Fibroblast of skin of left quadriceps (primary cell): Measurements from ENCODE around the gene SLC39A7.
"Not testable (repeated sequence)": the region's sequence is repeated elsewhere in the genome, so short reads cannot be mapped to it uniquely, and the experiment has no call there.

Source experiments
- DNase-seq, 2 experiments: peaks; one replicate each; pipeline ENCODE4 v3.0.0-alpha.2; 2013; ENCODE audit warnings: low read depth in 2 of 2

The SLC39A7 gene

DNA sequence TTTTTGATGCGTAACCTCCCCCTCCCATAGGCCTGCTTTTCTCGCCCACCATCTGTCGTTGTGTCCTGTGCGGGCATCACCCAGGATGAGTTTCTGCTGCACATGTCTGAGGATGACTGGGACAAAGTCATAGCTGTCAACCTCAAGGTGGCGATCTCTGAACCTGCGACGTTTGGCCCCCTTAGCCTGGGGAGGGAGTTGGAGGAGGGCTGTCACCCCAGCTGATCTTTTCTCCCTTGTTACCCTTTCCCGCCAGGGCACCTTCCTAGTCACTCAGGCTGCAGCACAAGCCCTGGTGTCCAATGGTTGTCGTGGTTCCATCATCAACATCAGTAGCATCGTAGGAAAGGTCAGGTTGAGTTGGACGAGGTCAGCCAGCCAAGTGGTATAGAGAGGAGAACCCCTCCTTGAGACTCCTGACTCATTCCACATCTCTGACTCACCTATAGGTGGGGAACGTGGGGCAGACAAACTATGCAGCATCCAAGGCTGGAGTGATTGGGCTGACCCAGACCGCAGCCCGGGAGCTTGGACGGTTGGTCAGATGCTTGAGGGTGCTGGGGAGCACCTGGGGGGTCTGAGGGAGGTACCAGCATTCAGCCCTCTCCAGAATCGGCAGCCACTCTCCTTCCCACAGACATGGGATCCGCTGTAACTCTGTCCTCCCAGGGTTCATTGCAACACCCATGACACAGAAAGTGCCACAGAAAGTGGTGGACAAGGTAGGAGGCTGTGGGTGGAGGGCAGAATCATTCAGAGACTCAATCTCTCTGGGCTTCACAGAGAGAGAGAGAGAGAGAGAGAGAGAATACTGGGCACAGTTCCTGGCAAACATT, 4.7 kb downstream of the SLC39A7 start:
- no peak for DNase-seq

DNA sequence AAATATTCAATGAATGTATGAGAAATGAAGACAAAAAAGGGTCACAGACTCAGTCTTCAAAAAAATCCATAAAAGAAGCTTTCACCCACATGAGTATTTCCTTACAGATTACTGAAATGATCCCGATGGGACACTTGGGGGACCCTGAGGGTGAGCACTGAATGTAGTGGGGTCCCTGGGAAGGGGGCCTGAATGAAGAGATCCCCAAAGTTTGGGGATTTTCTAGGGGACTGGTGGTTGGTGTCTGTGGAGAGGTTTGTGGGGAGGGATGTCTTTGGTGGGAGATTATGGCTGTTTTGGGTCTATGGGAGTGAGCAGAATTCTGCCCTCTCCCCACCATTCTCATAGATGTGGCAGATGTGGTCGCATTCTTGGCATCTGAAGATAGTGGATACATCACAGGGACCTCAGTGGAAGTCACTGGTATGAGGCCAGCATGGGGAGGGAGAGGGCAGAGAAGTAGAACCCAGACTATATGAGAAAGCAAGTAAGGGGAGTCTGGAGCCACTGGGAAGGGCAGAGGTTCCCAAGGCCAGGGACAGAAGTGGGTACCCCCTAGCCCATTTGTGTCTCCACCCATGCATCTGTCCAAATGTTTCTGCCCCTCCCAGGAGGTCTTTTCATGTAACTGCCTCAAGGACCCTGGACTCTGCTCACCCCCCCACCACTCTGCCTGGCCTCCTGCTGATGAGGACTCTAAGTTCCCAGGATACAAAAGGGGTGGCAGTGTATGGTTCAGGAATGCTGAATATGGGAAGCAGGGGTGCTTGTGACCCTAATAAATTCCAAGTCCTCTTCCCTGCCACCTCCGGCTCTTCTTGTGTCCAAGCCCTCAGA, 5.6 kb downstream of the SLC39A7 start:
- no peak for DNase-seq

- DNase-seq: no peak
These were observed 6.3 kb downstream of the SLC39A7 start for GRCh38 chr6:33206864-33207551.

GRCh38 chr6:33207552-33208090, 7.0 kb downstream of the SLC39A7 start:
- DNase-seq: no peak

DNA sequence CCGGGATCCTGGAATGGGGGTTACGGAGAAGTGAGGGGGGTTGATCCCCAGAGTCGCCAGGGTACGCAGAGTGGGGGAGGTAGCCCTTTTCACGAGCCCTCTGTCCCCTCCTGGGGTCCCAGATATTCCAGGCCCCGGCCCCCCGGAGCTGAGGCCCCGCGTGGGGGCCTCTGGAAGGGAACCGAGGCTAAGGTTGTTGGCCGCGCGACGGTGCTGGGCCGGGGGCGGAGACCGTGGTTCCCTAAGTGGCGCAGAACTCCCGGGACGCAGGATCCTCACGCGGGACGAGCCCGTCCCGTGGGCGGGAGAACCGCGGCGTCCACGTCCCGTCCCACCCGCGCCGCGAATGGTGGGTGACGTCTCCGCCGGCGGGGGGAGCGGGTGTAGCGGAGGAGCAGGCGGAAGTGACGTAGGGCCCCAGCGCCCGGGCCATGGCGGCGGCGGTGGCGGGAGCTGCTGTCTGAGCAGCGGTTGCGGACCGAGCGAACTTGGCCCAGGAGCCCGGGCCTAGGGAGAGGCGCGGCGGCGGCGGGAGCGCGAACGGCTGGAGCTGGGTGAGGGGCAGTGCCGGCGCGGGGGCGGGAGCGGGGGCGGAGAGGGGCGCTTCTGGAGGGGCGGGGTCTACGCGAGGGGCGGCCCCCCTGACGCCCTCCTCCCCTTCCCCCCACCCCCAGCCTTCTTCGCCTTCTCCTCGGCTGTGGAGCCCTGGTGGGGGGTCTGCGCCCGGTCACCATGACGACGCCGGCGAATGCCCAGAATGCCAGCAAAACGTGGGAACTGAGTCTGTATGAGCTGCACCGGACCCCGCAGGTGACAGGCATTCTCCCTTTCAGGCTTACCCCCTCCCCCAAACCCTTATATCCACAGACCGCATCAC, 7.7 kb downstream of the SLC39A7 start, which contains the start of gene RING1:
RING1 (plus strand) TSS at position 410 of the 877 bp plus-strand sequence; CDS start at position 733, 323 bp downstream.
- peak in 1 of 2 experiments; percentile 42 for DNase-seq

GRCh38 chr6:33209856-33210255, 9.2 kb downstream of the SLC39A7 start:
- DNase-seq: no peak

- no peak for DNase-seq
These were observed 10.5 kb downstream of the SLC39A7 start for GRCh38 chr6:33211136-33211535.

- DNase-seq: no peak
These were observed 11.2 kb downstream of the SLC39A7 start for GRCh38 chr6:33211666-33212422.

- DNase-seq: no peak
These were observed 12.1 kb downstream of the SLC39A7 start for GRCh38 chr6:33212857-33213165.

DNA sequence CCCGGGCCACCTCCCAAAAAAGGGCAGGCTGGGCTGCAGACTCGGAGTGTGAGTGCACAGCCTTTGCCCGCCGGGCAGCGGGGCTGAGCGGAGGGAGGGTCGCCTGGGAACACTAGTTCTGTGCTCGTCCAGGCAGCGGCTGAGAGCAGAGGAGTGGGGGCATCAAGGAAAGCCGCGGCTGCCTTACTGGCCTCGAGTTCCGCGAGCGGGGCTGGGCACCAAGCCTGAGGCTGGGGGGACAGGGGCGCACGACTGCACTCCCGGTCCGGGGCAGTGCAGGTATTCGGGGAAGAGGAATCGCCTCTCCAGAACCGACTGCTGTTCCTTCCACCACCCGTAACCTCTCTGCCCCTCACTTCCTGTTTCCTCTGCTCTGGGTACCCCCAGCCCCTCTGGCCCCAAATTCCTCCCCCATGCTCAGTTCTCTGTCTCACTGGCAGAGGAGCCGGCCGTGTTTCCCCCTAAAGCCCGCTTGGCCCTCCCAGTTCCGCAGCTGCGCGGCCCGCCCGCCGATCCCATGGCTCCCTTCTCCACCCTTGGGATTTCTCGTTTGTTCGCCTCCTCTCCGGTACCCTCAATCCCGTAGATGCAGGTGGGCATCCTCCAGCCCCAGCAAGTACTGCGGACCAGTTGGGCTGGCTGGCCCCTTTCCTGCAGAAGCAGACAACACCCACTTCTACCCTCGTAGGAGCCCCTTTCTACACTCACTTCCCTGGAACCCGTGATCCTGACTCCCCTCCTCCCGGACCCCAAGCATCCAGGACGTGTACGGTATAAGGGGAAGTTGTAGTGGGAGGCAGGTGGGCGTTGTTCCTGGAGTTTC, 12.7 kb downstream of the SLC39A7 start:
- no peak for DNase-seq

DNA sequence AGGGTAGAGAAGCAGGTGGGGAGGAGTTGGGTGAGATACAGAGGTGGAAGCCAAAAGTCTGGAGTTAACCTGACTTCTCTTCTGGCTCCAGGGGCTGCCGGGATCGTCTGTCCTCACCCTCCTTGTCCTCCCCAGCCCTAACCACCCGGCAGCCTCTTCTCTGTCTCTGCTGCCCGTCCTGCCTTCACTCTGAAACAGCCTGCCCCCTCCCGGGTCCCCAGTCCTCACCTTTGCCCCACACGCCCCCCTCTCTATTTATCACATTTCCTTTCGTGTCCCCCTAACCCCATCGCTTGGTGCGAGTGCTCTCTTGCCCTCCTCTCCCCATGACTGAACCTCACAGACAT, 13.3 kb downstream of the SLC39A7 start:
- DNase-seq: no peak

DNA sequence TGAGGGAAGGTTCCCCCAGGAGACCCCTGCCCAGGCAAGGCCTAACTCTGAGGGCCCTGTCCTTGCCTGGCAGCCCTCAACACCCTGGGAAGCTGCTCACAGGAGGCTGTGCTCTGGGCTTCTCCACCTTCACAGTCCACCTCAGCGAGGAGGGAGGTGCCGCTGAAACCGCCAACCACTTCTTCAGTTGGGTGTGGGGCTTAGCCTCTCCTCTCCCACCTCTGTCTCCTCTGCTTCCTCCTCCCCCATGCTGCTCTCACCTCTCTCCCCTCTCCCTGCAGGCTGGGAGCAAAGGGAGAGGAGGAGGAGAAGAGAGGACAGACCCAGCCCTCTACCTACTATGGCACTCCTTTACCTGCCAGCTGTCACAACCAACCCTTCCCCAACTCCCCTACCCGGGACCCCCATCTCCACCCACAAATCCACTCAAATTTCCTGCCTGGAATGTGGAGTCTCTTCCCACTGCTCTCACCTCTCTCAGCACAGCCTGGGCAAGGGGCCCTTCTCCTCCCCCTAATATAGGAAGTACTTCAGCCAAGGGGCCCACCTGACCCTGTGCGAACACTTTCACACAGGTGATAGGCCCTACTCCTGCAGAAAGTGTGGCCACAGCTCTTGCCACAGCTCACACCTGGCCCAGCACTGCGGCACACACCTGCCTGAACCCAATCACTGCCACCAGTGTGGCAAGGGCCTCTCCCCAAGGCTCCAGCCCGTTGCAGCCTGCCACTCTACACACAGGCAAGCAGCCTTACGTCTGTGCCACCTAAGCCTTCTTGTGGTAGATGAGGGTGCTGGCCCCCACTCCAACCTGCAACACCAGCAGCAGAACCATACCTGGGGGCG, 14.8 kb downstream of the SLC39A7 start:
- no peak for DNase-seq

DNA sequence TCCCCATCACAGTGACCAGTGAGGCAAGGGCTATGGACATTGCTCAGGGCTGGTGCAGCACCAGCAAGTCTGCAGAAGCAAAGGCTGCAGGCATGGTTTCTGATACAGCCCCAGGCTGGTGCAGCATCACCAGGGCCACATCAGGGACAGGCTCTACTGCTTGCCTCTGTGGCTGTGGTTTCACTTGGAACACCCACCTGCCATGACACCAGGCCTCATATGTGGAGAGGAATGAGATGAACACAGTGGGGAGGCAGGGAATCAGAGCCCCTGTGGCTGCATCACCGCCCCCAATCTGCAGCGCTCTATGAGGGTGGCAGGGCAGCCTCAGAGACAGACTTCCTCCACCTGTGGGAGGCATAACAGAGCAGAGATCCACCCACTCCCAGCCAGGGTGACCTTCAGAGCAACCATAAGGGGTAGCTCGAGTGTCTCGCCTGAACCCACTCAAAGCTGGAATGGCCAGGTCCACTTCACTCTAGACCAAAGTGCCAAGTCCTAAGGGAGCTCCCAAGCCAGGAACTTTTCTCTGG, 15.5 kb downstream of the SLC39A7 start:
- no peak for DNase-seq

DNA sequence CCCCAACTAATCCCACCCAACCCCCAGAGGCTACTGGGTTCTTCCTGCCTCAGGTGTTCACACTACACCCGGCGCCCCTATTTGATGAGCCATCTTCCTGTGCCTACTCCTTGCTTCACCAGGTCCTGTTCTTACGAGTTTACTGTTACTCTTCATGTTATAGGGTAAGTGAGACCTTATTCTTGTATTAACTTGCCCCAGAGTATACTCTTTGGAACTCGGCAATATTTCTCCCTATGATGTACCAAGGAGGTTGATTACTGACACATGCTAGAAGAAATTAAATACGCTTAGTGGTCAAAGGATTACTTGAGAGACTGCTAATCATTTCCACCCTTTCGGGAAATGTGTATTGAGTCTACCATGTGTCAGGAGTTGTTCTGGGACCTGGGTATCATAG, 16.6 kb downstream of the SLC39A7 start:
- DNase-seq: no peak

GRCh38 chr6:33217681-33218080, 17.0 kb downstream of the SLC39A7 start:
- DNase-seq: no peak

- DNase-seq: not testable (repeated sequence)
These were observed 25.9 kb downstream of the SLC39A7 start for GRCh38 chr6:33226503-33227120.

- no peak for DNase-seq
These were observed 34.6 kb downstream of the SLC39A7 start for GRCh38 chr6:33235221-33235634.

GRCh38 chr6:33236328-33236727, 35.7 kb downstream of the SLC39A7 start:
- DNase-seq: no peak
